Measurements from ENCODE around the gene NF1.

Gene NF1

DNA sequence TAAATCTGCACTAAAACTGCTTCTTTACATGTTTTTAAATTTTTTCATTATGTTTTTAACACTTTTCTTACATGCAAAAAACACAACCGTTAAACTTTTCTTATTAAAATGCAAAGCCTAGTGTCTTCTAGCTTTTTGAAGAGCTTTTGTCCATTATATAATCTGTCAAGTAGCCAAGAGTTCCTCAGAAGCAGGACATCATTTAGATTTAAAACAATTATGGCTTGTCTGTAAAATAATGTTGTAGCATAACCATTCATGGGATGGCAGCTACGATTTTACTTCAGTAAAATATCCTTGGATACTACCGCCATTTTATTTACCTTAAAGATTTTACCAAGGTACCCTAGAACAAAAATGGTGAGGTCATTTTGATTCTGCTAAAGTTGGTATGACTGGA is 199.5 kb downstream of the NF1 start:
- TF ChIP-seq, protein P1, sequence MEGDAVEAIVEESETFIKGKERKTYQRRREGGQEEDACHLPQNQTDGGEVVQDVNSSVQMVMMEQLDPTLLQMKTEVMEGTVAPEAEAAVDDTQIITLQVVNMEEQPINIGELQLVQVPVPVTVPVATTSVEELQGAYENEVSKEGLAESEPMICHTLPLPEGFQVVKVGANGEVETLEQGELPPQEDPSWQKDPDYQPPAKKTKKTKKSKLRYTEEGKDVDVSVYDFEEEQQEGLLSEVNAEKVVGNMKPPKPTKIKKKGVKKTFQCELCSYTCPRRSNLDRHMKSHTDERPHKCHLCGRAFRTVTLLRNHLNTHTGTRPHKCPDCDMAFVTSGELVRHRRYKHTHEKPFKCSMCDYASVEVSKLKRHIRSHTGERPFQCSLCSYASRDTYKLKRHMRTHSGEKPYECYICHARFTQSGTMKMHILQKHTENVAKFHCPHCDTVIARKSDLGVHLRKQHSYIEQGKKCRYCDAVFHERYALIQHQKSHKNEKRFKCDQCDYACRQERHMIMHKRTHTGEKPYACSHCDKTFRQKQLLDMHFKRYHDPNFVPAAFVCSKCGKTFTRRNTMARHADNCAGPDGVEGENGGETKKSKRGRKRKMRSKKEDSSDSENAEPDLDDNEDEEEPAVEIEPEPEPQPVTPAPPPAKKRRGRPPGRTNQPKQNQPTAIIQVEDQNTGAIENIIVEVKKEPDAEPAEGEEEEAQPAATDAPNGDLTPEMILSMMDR (IDR thresholded peaks at IDR 0.05; ENCODE audit: low read depth, low read length): no peak
- H3K4me3 ChIP-seq (replicated peaks in 1 of 2; ENCODE audit: low read depth in 2 of 2, low read length in 2 of 2): no peak overlapping the region
- DNase-seq (ENCODE audit: low read depth in 2 of 2): no peak

DNA sequence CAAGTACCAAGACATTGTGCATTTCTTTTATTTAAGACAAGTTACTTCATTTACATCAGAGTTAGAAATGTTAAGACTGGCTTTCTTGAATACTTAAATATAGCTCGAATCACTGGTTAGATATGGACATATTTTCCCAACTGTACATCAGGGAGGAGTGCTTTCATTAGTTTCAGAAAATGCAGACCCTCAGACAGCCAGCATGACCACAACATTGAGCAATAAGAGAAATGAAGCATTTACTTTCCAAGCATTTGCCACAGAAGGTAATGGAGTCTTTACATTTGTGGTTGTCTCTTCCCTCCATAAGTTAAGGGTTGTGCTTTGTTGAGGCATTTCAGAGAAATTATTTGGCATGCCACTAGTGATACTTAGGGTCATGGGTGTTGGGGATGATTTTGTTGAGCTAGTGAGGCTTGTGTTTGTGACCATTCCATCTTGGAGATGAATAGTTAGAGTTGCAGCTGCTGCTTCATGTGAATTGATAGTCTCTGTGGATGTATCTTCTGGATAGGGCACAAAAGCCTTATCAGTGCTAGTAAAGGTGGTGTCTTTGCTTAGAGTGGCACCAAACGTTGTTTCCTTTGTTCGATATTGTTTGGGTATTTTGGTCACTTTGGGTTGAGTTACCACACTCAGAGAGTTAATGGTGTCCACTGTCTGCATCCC is 200.2 kb downstream of the NF1 start:
- peak in 1 of 2 donors; percentile 43 for DNase-seq (ENCODE audit: low read depth in 2 of 2)
- no peak overlapping the region for H3K4me3 ChIP-seq (replicated peaks in 1 of 2; ENCODE audit: low read depth in 2 of 2, low read length in 2 of 2)
- TF ChIP-seq, protein P1 (IDR thresholded peaks at IDR 0.05; ENCODE audit: low read depth, low read length): no peak

GRCh38 chr17:31295489-31295871 is 200.7 kb downstream of the NF1 start:
- TF ChIP-seq, protein P1 (IDR thresholded peaks at IDR 0.05; ENCODE audit: low read depth, low read length): no peak
- H3K4me3 ChIP-seq (replicated peaks in 1 of 2; ENCODE audit: low read depth in 2 of 2, low read length in 2 of 2): no peak overlapping the region
- no peak for DNase-seq (ENCODE audit: low read depth in 2 of 2)

DNA sequence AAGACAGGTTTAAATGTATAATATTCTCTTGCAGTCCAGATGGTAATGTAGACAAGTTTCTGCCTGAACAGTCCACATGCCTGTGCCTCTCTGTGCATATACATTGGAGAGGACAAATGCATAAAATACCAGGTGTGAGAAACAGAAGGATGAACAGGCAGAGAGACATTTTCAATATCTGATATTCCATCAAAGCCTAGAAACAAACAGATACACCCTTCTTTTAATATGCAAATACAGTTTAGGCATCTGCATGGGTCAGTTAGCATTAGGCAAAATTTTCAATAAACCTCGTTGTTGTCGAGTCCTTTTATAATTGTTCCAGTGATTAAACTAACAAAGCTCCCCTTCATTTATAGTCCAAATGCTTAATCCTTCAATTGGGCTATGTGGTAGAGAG is 201.4 kb downstream of the NF1 start:
- no peak for DNase-seq (ENCODE audit: low read depth in 2 of 2)
- TF ChIP-seq, protein P1 (IDR thresholded peaks at IDR 0.05; ENCODE audit: low read depth, low read length): no peak
- H3K4me3 ChIP-seq (replicated peaks in 1 of 2; ENCODE audit: low read depth in 2 of 2, low read length in 2 of 2): no peak overlapping the region

DNA sequence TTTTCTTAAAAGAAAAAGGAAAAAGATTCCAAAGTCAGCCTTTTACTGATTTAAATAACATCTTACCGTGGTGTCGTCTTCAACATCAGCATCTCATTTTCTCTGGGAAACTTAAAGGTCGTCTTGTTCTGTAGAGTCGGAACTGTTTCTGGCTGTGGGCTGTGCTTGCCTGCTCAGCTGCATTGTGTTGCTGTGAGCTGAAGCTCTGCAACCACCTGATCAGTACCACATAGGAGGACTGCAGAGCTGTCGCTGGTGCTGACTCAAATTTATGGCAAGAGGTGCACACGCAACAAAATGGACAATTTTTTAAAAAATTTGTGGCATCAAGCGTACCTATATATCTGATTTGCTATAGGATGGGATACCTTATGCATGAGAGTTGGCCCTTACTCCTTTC is 202.3 kb downstream of the NF1 start, which contains the start of gene OMG:
Gene OMG, minus strand, starts transcription at position 150 of the 400 bp plus-strand sequence. CDS start 908 bp downstream, outside the sequence.
- DNase-seq (ENCODE audit: low read depth in 2 of 2): no peak
- no peak within 1 kb of the TSS for H3K4me3 ChIP-seq (replicated peaks in 1 of 2; ENCODE audit: low read depth in 2 of 2, low read length in 2 of 2)
- TF ChIP-seq, protein P1 (IDR thresholded peaks at IDR 0.05; ENCODE audit: low read depth, low read length): no peak

GRCh38 chr17:31299624-31300023 is 204.8 kb downstream of the NF1 start:
- no peak overlapping the region for H3K4me3 ChIP-seq (replicated peaks in 1 of 2; ENCODE audit: low read depth in 2 of 2, low read length in 2 of 2)
- TF ChIP-seq, protein P1 (IDR thresholded peaks at IDR 0.05; ENCODE audit: low read depth, low read length): no peak
- no peak for DNase-seq (ENCODE audit: low read depth in 2 of 2)

GRCh38 chr17:31307640-31308039 is 212.9 kb downstream of the NF1 start:
- no peak overlapping the region for H3K4me3 ChIP-seq (replicated peaks in 1 of 2; ENCODE audit: low read depth in 2 of 2, low read length in 2 of 2)
- TF ChIP-seq, protein P1 (IDR thresholded peaks at IDR 0.05; ENCODE audit: low read depth, low read length): no peak
- no peak for DNase-seq (ENCODE audit: low read depth in 2 of 2)

Data from cardiac fibroblast (primary cell).